HG03469 (cell line): Measurements from ENCODE around the gene WDR88.
"Not testable (repeated sequence)": the region's sequence is repeated elsewhere in the genome, so short reads cannot be mapped to it uniquely, and the experiment has no call there.

Experiments
- ATAC-seq: cut with Tn5 transposase; IDR thresholded peaks from one replicate; pipeline ENCODE4 v1.9.1; 2021; ENCODE audit warnings: mild to moderate bottlenecking, moderate library complexity, moderate number of reproducible peaks; ENCODE audit not compliant: unreplicated experiment

Gene WDR88

DNA sequence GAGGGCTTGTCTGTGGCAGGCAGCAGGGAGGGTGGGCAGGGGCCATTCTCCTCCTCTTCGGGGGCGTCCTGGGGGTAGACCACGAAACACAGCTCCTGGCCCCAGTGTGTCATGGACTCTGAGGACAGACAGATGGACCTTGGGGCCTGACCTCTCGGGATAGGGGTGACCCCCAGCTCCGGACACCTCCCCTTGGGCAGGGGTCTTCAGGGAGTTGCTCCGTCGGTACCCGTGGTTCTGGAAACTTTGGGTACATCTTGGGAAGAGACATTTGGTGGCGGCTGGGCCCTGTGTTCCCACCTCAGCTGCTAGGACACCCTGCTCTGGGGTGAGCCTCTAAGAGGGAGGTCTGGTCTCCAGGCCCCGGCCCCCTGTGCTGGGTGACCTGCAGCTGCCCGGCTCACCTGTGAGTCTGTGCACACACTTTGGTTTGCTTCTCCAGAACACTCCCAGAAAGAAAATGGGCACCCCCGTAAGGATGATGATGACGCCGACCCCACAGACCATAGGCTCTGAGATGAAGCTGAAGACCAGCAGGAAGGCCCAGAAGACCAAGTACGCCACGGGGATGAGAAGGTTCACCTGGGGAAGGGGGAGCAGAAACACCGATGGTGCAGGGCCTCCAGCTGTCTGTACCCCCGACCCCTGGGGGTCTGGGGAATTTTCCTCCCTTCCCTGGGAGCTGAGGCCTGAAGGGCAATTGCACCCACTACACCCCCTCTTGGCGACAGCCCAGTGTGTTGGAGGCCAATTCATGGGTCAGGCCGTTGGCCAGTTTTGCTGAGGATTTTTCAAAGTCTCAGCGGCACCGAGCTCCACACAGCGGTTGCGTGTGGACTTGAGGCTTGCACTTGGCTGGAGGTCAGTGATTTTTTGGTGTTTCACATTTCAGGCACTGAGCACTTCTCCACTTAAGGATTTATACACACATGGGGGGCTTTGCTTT lies 77.3 kb downstream of the WDR88 start:
- no peak for ATAC-seq

- ATAC-seq = not testable (repeated sequence)
These were observed 77.9 kb downstream of the WDR88 start for GRCh38 chr19:33209850-33210230.

GRCh38 chr19:33210266-33210940 lies 78.5 kb downstream of the WDR88 start:
- ATAC-seq = no peak

- no peak for ATAC-seq
These were observed 80.0 kb downstream of the WDR88 start for GRCh38 chr19:33211794-33212435.

DNA sequence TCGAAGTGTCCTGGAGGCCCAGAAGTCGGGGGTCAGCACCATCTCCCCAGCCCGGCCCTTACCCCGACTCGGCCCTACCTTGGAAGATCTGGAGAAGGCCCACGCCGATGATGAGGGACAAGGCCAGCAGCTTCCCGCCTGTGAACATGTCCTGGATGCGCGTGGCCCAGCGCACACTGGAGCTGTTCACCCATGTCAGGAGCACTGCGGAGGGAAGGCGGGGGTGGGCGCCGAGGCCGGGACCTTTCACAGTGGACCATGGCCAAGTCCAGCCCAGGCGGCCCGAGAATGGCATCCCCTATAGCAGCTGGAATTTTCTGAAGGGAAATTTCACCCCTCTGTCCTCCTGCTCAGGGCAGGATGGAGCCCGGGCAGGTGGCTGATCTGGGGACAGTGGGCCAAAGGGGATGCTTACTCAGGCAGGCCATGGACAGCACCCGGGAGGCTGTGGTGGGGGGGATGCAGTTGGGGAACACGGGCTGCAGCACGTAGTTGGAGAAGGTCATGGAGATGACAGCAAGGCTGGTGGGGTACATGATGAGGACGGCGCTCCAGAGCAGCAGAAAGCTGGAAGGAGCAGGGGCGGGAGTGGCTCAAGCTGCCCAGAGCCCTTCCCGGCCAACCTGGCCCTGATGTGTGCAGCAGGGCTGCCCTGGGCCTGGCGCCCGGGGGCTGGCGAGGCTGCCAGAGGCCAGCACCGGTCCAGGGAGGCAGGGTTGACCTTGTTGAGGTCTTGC lies 80.7 kb downstream of the WDR88 start:
- ATAC-seq = no peak

DNA sequence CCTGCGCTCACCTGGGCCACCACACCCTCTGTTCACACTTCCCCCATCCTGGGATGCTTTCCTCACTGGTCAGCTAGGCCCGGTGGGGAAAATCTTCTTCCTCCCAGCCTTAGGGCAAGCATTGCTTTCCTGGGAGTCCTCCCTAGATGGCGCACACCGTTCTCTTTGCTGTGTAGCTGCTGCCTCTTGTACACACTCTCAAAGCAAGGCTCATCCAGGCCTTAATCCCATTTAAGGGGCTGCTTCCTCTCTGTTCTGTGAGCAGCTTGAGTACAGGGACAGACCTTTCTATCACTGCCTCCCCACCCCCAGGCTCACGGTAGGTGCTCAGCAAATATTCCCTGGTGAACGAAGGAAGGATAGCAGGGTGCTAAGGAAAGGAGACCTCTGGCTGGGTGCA lies 82.7 kb downstream of the WDR88 start:
- ATAC-seq = no peak

DNA sequence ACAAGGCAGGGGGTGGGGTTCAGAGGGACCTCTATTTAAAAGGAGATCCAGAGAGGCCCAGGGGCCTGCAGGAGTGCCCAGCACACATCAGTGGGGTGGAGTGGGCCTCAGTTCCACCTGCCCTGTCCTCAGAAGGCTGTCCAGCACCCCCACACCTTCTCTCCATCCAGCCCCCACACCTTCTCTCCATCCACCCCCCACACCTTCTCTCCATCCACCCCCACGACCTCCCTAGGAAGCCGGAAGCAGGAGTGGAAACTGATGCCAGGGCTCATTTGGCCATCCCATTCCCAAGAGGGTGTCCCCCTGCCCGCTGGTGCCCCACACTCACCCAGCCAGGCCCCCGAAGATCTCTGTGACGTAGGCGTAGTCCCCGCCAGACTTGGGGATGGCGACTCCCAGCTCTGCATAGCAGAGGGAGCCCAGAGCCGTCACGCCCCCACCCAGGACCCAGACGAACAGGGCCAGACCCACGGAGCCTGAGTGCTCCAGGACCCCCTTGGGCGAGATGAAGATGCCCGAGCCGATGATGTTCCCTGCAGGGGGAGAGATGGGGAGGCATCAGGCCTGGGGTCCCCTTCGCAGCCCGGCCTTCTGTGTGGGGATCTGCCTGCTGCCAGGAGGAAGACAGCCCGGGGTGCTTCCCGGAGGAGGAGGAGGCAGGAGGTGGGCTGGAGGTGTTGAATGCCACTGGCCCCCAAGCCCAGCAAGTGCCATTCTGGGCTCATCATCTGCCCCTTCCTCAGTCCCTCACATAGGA lies 83.7 kb downstream of the WDR88 start:
- no peak for ATAC-seq

DNA sequence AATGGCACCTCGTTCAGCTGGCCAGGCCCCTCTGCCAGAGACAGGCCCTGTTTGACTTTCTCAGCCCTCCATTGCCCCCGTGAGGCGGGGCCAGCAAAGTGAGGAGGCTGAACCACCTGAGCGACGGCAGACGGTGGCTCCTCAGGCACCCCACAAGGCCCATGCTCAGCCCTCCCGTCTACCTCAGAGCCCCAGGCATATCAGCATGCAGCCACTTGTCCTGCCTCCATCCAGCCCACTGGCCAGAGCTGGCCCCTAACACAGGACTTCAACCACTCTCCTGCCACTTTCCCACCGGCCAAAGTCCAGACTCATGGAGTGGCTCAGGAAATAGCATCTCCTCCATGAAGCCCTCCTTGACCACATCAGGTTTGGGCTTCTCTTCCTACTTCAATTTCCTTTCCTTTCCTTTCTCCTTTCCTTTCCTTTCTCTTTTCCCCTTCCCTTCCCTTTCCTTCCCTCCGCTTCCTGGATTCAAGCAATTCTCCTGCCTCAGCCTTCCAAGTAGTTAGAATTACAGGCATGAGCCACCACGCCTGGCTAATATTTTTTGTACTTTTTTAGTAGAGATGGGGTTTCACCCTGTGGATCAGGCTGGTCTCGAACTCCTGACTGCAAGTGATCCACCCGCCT lies 84.4 kb downstream of the WDR88 start:
- no peak for ATAC-seq

DNA sequence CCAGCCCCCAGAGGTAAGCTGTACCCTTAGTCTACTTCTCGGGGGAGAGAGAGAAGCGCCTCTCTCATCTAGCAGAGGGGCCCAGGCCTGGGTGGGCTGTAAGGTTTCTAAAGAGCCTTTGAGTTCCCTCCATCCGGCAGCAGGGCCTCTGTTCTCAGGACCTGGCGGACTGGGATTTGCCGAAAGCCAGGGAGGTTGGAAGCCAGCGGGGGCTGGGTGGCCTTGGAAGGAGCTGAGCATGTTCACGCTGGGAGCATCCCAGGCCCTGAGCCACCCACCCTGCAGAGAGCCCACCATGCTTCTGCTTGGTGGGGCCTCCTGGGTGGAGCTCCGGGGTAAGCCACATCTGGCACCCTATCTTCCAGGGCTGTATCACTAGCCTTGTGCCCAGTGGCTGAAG lies 86.0 kb downstream of the WDR88 start:
- no peak for ATAC-seq

GRCh38 chr19:33219261-33219815 lies 87.4 kb downstream of the WDR88 start:
- no peak for ATAC-seq

GRCh38 chr19:33220115-33220514 lies 88.2 kb downstream of the WDR88 start:
- ATAC-seq = no peak

- ATAC-seq = no peak
These were observed 88.8 kb downstream of the WDR88 start for GRCh38 chr19:33220735-33221134.

- no peak for ATAC-seq
These were observed 89.7 kb downstream of the WDR88 start for GRCh38 chr19:33221638-33222037.

DNA sequence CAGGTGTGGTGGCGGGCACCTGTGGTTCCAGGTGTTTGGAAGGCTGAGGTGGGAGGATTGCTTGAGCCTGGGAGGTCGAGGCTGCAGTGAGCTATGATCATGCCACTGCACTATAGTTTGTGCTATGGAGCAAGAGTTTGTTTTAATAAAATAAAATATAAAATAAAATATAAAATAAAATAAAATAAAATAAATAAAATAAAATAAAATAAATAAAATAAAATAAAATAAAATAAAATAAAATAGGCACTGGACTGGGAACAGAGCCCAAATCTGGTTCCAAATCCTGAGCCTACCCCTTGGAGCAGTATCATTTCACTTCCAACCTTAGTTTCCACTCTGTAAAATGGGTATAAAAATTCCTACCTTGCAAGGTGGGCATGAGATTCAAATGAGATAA lies 90.3 kb downstream of the WDR88 start:
- ATAC-seq = not testable (repeated sequence)

- no peak for ATAC-seq
These were observed 93.0 kb downstream of the WDR88 start for GRCh38 chr19:33224694-33225457.
